ENCODE data around the gene TCP11L1. TPM values are rescaled to one million over a fixed set of nuclear protein-coding genes. Genes with fewer than 3 reads are reported as not detected.

TCP11L1 gene
- total and polyA plus RNA-seq, 2 donors (not counting 1 experiment from before 2014, with no cell fraction given) = 24.1 to 30.2 TPM

DNA sequence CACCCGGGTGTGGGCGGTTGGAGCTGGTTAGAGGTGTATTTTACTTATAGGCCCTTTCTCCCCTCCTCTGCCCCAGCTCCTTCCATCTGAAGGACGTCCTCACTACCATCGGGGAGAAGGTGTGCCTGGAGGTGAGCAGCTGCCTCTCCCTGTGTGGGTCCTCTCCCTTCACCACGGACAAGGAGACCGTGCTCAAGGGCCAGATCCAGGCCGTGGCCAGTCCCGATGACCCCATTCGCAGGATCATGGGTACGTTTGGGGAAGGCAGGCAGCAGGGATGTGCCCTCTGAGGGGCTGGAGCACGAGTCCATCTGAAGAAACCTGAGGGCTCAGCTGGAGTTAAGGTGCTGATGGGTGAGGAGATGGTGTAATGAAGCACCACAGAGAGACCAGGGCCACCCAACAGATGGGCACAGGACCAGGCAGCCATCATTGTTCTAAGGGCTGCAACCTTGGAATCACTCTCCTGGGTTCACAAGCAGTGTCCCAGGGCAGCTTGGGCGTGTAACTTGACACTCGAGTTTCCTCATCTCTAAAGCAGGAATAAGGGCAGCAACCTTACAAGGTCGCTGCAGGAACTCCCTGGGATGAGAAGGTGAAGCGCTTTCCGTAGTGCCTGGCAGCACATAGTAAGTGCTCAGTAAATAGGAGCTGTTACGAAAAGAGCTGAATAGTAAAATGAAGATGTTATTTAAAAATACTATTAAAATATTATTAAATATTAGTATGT lies 29.4 kb downstream of the TCP11L1 start:
- Histone ChIP-seq H3K9ac (ENCODE audit: insufficient read depth, low read length) (no peak overlapping the region), H3K27me3 (ENCODE audit: control insufficient read depth, insufficient read depth, low read length) (no peaks in the 10 kb centered on the region), H3K36me3 (ENCODE audit: control insufficient read depth, insufficient read depth, low read length) (peaks cover 15% of the 10 kb centered on the region), H3K4me2 (ENCODE audit: extremely low read depth, insufficient read depth, low read length) (no peak overlapping the region), H3K4me1 (ENCODE audit: control insufficient read depth, extremely low read depth, insufficient read depth, low read length) (no peaks in the 10 kb centered on the region), H3K4me3 (replicated peaks in 1 of 4; ENCODE audit: control extremely low read depth in 1 of 4, insufficient read depth in 1 of 4, low read depth in 3 of 4, low read length in 4 of 4) (no peak overlapping the region), H2AFZ (ENCODE audit: low read length) (no peak overlapping the region), H3K79me2 (ENCODE audit: control insufficient read depth, insufficient read depth, low read length) (no peaks in the 10 kb centered on the region), H3K27ac (ENCODE audit: insufficient read depth, low read length) (no peak overlapping the region), H4K20me1 (ENCODE audit: control insufficient read depth, extremely low read depth, insufficient read depth, low read length) (no peaks in the 10 kb centered on the region), H3K9me3 (ENCODE audit: control insufficient read depth, insufficient read depth, low read depth, low read length) (no peaks in the 10 kb centered on the region)
- DNase-seq (ENCODE audit: low read depth in 2 of 2) = no peak
- no peak for TF ChIP-seq EZH2 (IDR thresholded peaks at IDR 0.05; ENCODE audit: low read length, missing control alignments)
- TF ChIP-seq, protein P1, sequence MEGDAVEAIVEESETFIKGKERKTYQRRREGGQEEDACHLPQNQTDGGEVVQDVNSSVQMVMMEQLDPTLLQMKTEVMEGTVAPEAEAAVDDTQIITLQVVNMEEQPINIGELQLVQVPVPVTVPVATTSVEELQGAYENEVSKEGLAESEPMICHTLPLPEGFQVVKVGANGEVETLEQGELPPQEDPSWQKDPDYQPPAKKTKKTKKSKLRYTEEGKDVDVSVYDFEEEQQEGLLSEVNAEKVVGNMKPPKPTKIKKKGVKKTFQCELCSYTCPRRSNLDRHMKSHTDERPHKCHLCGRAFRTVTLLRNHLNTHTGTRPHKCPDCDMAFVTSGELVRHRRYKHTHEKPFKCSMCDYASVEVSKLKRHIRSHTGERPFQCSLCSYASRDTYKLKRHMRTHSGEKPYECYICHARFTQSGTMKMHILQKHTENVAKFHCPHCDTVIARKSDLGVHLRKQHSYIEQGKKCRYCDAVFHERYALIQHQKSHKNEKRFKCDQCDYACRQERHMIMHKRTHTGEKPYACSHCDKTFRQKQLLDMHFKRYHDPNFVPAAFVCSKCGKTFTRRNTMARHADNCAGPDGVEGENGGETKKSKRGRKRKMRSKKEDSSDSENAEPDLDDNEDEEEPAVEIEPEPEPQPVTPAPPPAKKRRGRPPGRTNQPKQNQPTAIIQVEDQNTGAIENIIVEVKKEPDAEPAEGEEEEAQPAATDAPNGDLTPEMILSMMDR (conservative IDR thresholded peaks at IDR 0.05 in 1 of 2, IDR thresholded peaks at IDR 0.05 in 1 of 2; ENCODE audit: low read depth in 1 of 2, low read length in 2 of 2) = no peak

DNA sequence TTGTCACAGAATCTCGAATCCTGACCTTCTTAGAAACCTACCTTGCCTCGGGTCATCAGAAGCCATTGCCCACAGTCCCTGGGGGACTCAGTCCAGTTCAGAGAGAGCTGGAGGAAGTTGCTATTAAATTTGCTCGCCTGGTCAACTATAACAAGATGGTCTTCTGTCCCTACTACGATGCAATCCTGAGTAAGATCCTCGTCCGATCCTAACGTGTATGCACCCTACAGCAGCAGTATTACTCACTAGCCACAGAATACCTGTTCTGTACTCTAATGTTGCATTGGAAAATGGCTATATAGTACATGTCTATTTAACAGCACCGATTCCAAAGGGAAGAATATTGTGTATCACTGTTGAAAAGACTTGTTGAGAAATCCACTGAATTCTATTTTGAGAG lies 33.1 kb downstream of the TCP11L1 start:
- Histone ChIP-seq H3K4me2 (ENCODE audit: extremely low read depth, insufficient read depth, low read length) (no peak overlapping the region), H3K27ac (ENCODE audit: insufficient read depth, low read length) (no peak overlapping the region), H4K20me1 (ENCODE audit: control insufficient read depth, extremely low read depth, insufficient read depth, low read length) (no peaks in the 10 kb centered on the region), H3K4me1 (ENCODE audit: control insufficient read depth, extremely low read depth, insufficient read depth, low read length) (no peaks in the 10 kb centered on the region), H3K9me3 (ENCODE audit: control insufficient read depth, insufficient read depth, low read depth, low read length) (no peaks in the 10 kb centered on the region), H3K4me3 (replicated peaks in 1 of 4; ENCODE audit: control extremely low read depth in 1 of 4, insufficient read depth in 1 of 4, low read depth in 3 of 4, low read length in 4 of 4) (no peak overlapping the region), H3K36me3 (ENCODE audit: control insufficient read depth, insufficient read depth, low read length) (peaks cover 15% of the 10 kb centered on the region), H3K9ac (ENCODE audit: insufficient read depth, low read length) (no peak overlapping the region), H3K79me2 (ENCODE audit: control insufficient read depth, insufficient read depth, low read length) (no peaks in the 10 kb centered on the region), H3K27me3 (ENCODE audit: control insufficient read depth, insufficient read depth, low read length) (no peaks in the 10 kb centered on the region), H2AFZ (ENCODE audit: low read length) (no peak overlapping the region)
- no peak for DNase-seq (ENCODE audit: low read depth in 2 of 2)
- TF ChIP-seq, protein P1 (conservative IDR thresholded peaks at IDR 0.05 in 1 of 2, IDR thresholded peaks at IDR 0.05 in 1 of 2; ENCODE audit: low read depth in 1 of 2, low read length in 2 of 2) = no peak
- TF ChIP-seq EZH2 (IDR thresholded peaks at IDR 0.05; ENCODE audit: low read length, missing control alignments) = no peak

DNA sequence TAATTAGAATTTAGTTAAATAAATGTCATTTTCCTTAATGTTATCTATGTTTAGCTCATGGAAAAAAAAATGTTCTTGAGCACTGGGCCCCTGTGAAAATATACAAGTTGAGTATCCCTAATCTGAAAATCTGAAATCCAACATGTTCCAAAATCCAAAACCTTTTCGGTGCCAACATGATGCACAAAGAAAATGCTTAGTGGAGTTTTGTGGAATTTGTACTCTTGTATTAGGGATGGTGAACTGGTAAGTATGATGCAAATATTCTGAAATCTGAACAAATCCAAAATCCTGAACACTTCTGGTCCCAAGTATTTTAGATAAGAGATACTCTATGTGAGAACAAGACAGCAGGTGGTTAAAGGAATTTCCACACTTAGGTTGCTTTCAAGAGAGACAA lies 44.5 kb downstream of the TCP11L1 start:
- peaks cover 2% of the 10 kb centered on the region for H3K36me3 ChIP-seq (ENCODE audit: control insufficient read depth, insufficient read depth, low read length)
- H2AFZ ChIP-seq (ENCODE audit: low read length) = no peak overlapping the region

More for the DNA sequence above, 44.5 kb downstream of the TCP11L1 start:
- Histone ChIP-seq H3K4me1 (ENCODE audit: control insufficient read depth, extremely low read depth, insufficient read depth, low read length) (no peaks in the 10 kb centered on the region), H3K9ac (ENCODE audit: insufficient read depth, low read length) (no peak overlapping the region), H3K4me2 (ENCODE audit: extremely low read depth, insufficient read depth, low read length) (no peak overlapping the region), H3K9me3 (ENCODE audit: control insufficient read depth, insufficient read depth, low read depth, low read length) (no peaks in the 10 kb centered on the region), H4K20me1 (ENCODE audit: control insufficient read depth, extremely low read depth, insufficient read depth, low read length) (no peaks in the 10 kb centered on the region), H3K4me3 (replicated peaks in 1 of 4; ENCODE audit: control extremely low read depth in 1 of 4, insufficient read depth in 1 of 4, low read depth in 3 of 4, low read length in 4 of 4) (no peak overlapping the region), H3K79me2 (ENCODE audit: control insufficient read depth, insufficient read depth, low read length) (no peaks in the 10 kb centered on the region), H3K27me3 (ENCODE audit: control insufficient read depth, insufficient read depth, low read length) (no peaks in the 10 kb centered on the region), H3K27ac (ENCODE audit: insufficient read depth, low read length) (no peak overlapping the region)
- no peak for TF ChIP-seq EZH2 (IDR thresholded peaks at IDR 0.05; ENCODE audit: low read length, missing control alignments)
- TF ChIP-seq, protein P1 (conservative IDR thresholded peaks at IDR 0.05 in 1 of 2, IDR thresholded peaks at IDR 0.05 in 1 of 2; ENCODE audit: low read depth in 1 of 2, low read length in 2 of 2) = no peak
- DNase-seq (ENCODE audit: low read depth in 2 of 2) = no peak
